Measurements from ENCODE around the gene PRR15L.
"Not testable (repeated sequence)": the region's sequence is repeated elsewhere in the genome, so short reads cannot be mapped to it uniquely, and the experiment has no call there.

PRR15L gene

DNA sequence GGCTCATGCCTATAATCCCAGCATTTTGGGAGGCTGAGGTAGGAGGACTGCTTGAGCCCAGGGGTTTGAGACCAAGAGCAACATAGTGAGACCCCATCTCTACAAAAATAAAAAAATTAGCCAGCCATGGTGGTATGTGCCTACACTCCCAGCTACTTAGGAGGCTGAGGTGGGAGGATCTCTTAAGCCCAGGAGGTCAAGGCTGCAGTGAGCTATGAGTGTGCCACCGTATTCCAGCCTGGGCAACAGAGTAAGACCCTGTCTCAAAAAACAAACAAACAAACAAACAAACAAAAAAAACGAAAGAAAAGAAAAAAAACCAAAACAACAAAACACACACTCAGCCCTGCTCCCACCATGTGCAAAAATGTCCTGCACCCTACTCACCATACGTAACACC is 22.2 kb downstream of the PRR15L start:
- H3K36me3 ChIP-seq (ENCODE audit: control insufficient read depth, insufficient read depth, low read length); H3K27me3 ChIP-seq (ENCODE audit: control insufficient read depth, insufficient read depth, low read length); H3K27ac ChIP-seq (ENCODE audit: low read depth, low read length); H3K4me3 ChIP-seq (ENCODE audit: low read length); H3K4me1 ChIP-seq (ENCODE audit: control insufficient read depth, insufficient read depth, low read length); H3K9ac ChIP-seq (ENCODE audit: low read length): not testable (repeated sequence)

DNA sequence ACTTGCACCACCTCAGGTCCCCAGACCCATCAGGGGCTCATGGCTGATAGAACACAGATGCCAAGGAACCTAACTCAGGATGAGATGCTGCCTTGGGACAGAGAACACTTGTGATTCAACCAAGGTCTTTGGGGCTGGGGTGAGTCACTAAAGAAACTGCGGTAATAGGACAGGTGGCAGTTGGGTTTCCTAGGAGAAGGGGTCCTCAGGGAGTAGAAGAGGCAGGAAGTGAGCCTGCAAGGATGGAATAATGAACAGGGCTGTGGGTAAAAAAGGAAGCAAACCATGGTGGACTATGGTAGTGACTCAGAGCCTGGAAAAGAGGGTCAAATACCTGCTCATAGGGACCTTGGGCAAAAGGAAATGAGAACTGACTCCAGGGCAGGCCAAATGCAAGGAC is 22.8 kb downstream of the PRR15L start:
- H3K9ac ChIP-seq (ENCODE audit: low read length), result no peak overlapping the region
- H3K27me3 ChIP-seq (ENCODE audit: control insufficient read depth, insufficient read depth, low read length), result no peaks in the 10 kb centered on the region
- H3K36me3 ChIP-seq (ENCODE audit: control insufficient read depth, insufficient read depth, low read length), result no peaks in the 10 kb centered on the region
- no peak overlapping the region for H3K4me3 ChIP-seq (ENCODE audit: low read length)
- H3K27ac ChIP-seq (ENCODE audit: low read depth, low read length), result no peak overlapping the region
- H3K4me1 ChIP-seq (ENCODE audit: control insufficient read depth, insufficient read depth, low read length), result no peaks in the 10 kb centered on the region

DNA sequence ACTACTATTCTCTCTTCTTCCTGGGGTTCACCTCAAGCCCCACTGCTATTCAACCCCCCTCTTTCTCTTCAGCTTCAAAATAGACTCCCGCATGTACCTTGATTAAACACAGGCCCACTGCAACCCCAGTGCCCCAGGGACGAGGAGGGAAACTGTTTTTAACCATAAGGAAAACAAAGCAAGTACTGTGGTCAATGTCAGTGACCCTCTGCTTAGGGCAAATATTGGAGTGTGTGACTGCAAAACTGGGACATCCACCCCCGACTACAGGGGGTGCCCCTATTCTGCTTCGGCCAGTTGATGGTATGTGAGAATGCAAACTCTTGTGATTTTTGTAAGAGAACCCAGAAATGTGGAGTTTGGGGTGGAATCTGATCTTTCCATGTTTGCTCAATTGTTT is 25.8 kb downstream of the PRR15L start:
- Histone ChIP-seq H3K36me3 (ENCODE audit: control insufficient read depth, insufficient read depth, low read length) (peaks cover 4% of the 10 kb centered on the region), H3K4me3 (ENCODE audit: low read length) (no peak overlapping the region), H3K27ac (ENCODE audit: low read depth, low read length) (no peak overlapping the region), H3K9ac (ENCODE audit: low read length) (no peak overlapping the region), H3K27me3 (ENCODE audit: control insufficient read depth, insufficient read depth, low read length) (no peaks in the 10 kb centered on the region), H3K4me1 (ENCODE audit: control insufficient read depth, insufficient read depth, low read length) (no peaks in the 10 kb centered on the region)

DNA sequence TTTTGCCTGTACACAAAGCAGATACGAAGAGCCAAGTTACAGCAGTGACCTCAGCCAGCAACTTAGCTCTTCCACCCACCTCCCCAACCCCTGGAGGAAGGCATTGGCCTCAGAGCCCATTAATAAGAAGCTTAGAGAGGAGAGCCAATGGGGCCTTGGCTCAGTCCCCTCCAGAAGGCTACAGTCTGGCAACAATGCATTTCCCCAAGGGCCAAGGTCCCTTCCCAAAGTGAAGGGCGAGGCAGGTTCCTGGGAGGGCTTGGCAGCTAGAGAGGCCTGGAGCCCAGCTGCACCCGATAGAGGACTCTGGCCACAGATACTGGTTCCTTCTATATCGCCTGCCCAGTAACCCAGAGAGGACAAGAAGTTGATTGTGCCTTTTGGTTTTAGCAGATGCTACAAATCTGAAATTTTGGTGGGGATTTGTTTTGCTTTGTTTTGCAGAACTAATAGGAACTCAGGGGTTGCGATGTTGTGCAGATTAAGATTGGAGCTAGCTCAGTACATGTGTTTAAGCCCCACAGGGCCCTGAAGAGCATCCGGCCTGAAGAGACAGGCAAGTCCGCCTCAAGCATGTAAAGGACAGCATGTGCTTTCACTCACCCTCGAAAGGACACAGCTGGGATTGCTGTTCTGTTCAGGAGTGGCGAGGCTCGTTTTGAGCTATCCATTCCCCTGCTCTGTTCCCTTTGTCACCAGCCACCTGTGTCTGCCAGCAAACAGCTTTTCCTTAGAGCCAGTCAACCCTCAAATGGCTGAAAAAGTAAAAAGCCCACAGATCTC is 28.3 kb downstream of the PRR15L start:
- Histone ChIP-seq H3K36me3 (ENCODE audit: control insufficient read depth, insufficient read depth, low read length) (peaks cover 15% of the 10 kb centered on the region), H3K9ac (ENCODE audit: low read length) (no peak overlapping the region), H3K27me3 (ENCODE audit: control insufficient read depth, insufficient read depth, low read length) (no peaks in the 10 kb centered on the region), H3K27ac (ENCODE audit: low read depth, low read length) (no peak overlapping the region), H3K4me1 (ENCODE audit: control insufficient read depth, insufficient read depth, low read length) (no peaks in the 10 kb centered on the region), H3K4me3 (ENCODE audit: low read length) (no peak overlapping the region)

DNA sequence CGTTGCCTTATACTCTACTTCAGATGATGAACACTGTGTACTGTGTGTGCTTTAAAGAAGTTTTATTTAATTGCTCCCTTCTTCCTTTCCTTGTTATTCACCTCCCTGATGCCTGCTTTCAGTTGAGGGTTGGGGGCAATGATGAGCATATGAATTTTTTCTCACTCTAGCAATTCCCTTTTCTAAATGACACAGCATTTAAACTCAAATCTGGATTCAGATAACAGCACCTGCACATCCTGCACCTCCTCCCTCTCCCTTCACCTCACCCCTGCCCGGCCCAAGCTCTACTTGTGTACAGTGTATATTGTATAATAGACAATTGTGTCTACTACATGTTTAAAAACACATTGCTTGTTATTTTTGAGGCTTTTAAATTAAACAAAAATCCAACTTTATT is 29.3 kb downstream of the PRR15L start:
- H3K27me3 ChIP-seq (ENCODE audit: control insufficient read depth, insufficient read depth, low read length), result no peaks in the 10 kb centered on the region
- no peak overlapping the region for H3K27ac ChIP-seq (ENCODE audit: low read depth, low read length)
- no peaks in the 10 kb centered on the region for H3K4me1 ChIP-seq (ENCODE audit: control insufficient read depth, insufficient read depth, low read length)
- no peak overlapping the region for H3K4me3 ChIP-seq (ENCODE audit: low read length)
- peaks cover 20% of the 10 kb centered on the region for H3K36me3 ChIP-seq (ENCODE audit: control insufficient read depth, insufficient read depth, low read length)
- no peak overlapping the region for H3K9ac ChIP-seq (ENCODE audit: low read length)

DNA sequence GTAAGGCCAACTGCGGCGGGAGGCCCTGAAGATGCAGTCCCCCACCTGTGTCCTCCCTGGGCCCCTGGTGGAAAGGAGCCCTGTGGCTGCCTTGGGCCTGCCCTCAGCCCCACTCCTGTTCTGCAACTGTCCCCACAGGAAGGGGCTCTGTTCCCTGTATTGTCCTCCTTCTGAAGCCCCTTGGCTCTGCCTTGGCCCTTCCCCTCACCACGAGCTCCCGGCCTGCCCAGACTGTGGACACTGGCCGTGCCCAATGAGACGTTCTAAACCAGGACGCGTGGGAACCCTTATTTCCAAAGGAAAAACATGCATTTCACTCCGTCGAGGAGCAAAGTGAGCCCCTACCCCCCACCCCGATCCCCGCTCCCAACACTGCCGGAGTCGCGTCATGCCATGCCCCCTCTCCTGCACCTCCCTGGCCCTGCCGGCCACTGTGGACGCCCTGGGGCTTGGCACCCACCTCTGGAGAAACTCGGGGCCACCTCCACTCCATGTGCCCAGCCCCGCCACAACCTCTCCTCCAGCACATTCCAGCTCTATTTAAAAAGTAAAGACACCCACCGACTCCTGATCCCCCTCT is 29.8 kb downstream of the PRR15L start:
- H3K4me3 ChIP-seq (ENCODE audit: low read length), result no peak overlapping the region
- no peaks in the 10 kb centered on the region for H3K27me3 ChIP-seq (ENCODE audit: control insufficient read depth, insufficient read depth, low read length)
- H3K27ac ChIP-seq (ENCODE audit: low read depth, low read length), result no peak overlapping the region
- no peak overlapping the region for H3K9ac ChIP-seq (ENCODE audit: low read length)
- no peaks in the 10 kb centered on the region for H3K4me1 ChIP-seq (ENCODE audit: control insufficient read depth, insufficient read depth, low read length)
- peaks cover 25% of the 10 kb centered on the region for H3K36me3 ChIP-seq (ENCODE audit: control insufficient read depth, insufficient read depth, low read length)

DNA sequence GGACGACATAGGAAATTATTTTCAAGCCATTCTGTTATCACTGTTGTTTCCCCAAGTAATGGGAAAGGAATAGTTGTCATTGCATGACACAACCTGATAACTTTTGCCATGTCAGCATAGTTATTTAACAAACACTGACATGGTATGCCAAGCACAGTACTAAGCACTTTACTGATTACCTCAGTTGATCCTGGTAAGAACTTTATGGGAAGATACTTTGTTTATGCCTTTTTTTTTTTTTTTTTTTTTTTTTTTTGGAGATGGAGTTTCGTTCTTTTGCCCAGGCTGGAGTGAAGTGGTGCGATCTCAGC is 32.0 kb downstream of the PRR15L start:
- Histone ChIP-seq H3K27me3 (ENCODE audit: control insufficient read depth, insufficient read depth, low read length) (no peaks in the 10 kb centered on the region), H3K27ac (ENCODE audit: low read depth, low read length) (no peak overlapping the region), H3K4me3 (ENCODE audit: low read length) (no peak overlapping the region), H3K9ac (ENCODE audit: low read length) (no peak overlapping the region), H3K4me1 (ENCODE audit: control insufficient read depth, insufficient read depth, low read length) (no peaks in the 10 kb centered on the region), H3K36me3 (ENCODE audit: control insufficient read depth, insufficient read depth, low read length) (peaks cover 25% of the 10 kb centered on the region)

DNA sequence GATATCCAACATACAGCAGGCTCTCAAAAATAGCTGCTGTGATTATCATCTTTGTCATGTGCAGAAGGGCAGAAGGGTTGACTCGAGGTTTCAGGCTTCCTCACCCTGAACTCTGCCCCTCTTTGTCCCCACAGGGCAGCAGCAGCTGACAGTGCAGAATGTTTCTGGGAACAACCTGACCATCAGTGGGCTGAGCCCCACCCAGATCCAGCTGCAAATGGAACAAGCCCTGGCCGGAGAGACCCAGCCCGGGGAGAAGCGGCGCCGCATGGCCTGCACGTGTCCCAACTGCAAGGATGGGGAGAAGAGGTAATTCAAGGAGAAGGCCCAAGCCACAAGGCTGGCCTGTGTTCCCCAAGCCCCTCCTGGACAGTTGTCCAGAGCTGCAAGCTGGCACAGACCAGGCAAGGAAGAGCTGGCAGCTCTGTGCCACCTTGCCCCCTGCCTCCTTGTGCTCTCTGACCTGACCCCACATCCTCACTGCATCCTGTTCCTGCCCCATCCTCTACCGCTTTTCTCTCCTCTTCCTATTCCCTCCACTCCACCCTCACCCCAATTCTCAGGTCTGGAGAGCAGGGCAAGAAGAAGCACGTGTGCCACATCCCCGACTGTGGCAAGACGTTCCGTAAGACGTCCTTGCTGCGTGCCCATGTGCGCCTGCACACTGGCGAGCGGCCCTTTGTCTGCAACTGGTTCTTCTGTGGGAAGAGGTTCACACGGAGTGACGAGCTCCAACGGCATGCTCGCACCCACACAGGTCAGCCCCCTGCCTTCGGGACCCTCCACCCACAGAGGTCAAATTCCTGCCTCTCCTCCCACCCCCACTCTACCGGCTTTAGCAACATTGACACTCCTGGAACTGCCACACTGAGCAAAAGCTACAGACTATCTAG is 32.7 kb downstream of the PRR15L start:
- Histone ChIP-seq H3K27me3 (ENCODE audit: control insufficient read depth, insufficient read depth, low read length) (no peaks in the 10 kb centered on the region), H3K4me3 (ENCODE audit: low read length) (no peak overlapping the region), H3K27ac (ENCODE audit: low read depth, low read length) (no peak overlapping the region), H3K36me3 (ENCODE audit: control insufficient read depth, insufficient read depth, low read length) (peaks cover 25% of the 10 kb centered on the region), H3K9ac (ENCODE audit: low read length) (no peak overlapping the region), H3K4me1 (ENCODE audit: control insufficient read depth, insufficient read depth, low read length) (no peaks in the 10 kb centered on the region)

DNA sequence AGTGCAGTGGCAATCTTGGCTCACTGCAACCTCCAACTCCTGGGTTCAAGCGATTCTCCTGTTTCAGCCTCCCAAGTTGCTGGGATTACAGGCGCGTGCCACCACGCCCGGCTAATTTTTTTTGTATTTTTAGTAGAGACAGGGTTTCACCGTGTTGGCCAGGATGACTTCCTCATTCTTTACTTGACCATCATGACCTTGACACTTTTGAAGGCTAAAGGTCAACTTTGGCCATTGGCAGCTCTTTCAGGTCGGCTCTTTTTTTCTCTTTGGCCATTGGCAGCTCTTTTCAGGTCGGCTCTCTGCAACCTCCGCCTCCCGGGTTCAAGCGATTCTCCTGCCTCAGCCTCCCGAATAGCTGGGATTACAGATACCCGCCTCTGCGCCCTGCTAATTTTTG is 37.8 kb downstream of the PRR15L start:
- peaks cover 24% of the 10 kb centered on the region for H3K36me3 ChIP-seq (ENCODE audit: control insufficient read depth, insufficient read depth, low read length)
- H3K4me1 ChIP-seq (ENCODE audit: control insufficient read depth, insufficient read depth, low read length); H3K27ac ChIP-seq (ENCODE audit: low read depth, low read length); H3K27me3 ChIP-seq (ENCODE audit: control insufficient read depth, insufficient read depth, low read length); H3K9ac ChIP-seq (ENCODE audit: low read length); H3K4me3 ChIP-seq (ENCODE audit: low read length): not testable (repeated sequence)

DNA sequence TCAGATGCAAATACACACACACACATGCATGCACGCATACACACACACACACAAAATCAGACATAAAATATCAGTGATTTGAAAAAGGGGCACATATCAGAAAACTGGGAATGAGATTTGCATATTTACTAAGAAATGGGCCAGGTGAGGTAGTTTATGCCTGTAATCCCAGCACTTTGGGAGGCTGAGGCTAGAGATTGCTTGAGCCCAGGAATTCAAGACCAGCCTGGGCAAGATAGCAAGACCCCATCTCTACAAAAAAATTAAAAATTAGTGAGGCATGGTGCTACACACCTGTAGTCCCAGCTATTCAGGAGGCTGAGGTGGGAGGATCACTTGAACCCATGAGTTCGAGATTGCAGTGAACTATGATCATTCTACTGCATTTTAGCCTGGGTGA is 38.7 kb downstream of the PRR15L start:
- peaks cover 6% of the 10 kb centered on the region for H3K4me1 ChIP-seq (ENCODE audit: control insufficient read depth, insufficient read depth, low read length)
- no peak overlapping the region for H3K27ac ChIP-seq (ENCODE audit: low read depth, low read length)
- no peak overlapping the region for H3K4me3 ChIP-seq (ENCODE audit: low read length)
- no peaks in the 10 kb centered on the region for H3K27me3 ChIP-seq (ENCODE audit: control insufficient read depth, insufficient read depth, low read length)
- H3K9ac ChIP-seq (ENCODE audit: low read length), result no peak overlapping the region
- H3K36me3 ChIP-seq (ENCODE audit: control insufficient read depth, insufficient read depth, low read length), result peaks cover 17% of the 10 kb centered on the region

DNA sequence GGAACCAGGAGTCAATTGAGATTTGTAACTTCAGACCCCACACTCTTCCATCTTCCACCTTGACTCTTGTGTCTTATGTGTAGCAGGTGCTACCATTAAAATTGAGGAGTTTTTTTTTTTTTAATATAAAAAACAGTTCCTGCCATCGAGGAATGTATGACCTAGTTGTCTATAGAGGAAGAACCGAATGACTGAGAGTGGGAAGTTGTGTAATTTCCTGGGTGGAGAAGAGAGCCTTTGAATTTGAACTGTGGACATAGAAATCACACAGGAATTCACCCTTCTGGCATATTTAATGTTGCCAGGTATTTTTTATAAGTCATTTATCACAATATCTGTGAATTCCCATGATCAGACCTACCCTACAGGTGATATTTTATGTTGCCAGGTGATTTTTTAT is 39.7 kb downstream of the PRR15L start:
- Histone ChIP-seq H3K36me3 (ENCODE audit: control insufficient read depth, insufficient read depth, low read length) (peaks cover 13% of the 10 kb centered on the region), H3K27me3 (ENCODE audit: control insufficient read depth, insufficient read depth, low read length) (no peaks in the 10 kb centered on the region), H3K9ac (ENCODE audit: low read length) (no peak overlapping the region), H3K27ac (ENCODE audit: low read depth, low read length) (no peak overlapping the region), H3K4me1 (ENCODE audit: control insufficient read depth, insufficient read depth, low read length) (peaks cover 6% of the 10 kb centered on the region), H3K4me3 (ENCODE audit: low read length) (no peak overlapping the region)

DNA sequence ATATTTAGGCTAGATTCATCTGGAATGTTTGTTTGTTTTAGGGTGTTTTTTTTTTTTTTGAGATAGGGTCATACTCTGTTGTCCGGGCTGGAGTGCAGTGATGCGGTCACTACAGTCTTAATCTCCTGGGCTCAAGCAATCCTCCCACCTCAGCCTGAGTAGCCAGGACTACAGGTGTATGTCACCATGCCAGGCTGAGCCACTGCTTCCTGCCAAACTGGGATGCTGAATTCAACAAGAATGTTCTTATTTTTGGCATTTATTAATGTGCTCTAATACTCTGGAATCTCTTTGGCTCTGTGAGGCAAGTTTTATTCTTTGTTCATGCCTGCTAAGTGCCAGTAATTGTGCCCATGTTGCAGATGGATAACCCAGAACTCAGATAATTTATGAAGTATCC is 40.1 kb downstream of the PRR15L start:
- H3K36me3 ChIP-seq (ENCODE audit: control insufficient read depth, insufficient read depth, low read length), result peaks cover 11% of the 10 kb centered on the region
- no peak overlapping the region for H3K27ac ChIP-seq (ENCODE audit: low read depth, low read length)

More for the DNA sequence above, 40.1 kb downstream of the PRR15L start:
- no peak overlapping the region for H3K4me3 ChIP-seq (ENCODE audit: low read length)
- no peak overlapping the region for H3K9ac ChIP-seq (ENCODE audit: low read length)
- no peaks in the 10 kb centered on the region for H3K27me3 ChIP-seq (ENCODE audit: control insufficient read depth, insufficient read depth, low read length)
- peaks cover 6% of the 10 kb centered on the region for H3K4me1 ChIP-seq (ENCODE audit: control insufficient read depth, insufficient read depth, low read length)
